ENCODE data around the gene KDM2B.
A peak's percentile ranks its signal among the peaks of the same experiment; 100 is the strongest.
"Not testable (repeated sequence)": the region's sequence is repeated elsewhere in the genome, so short reads cannot be mapped to it uniquely, and the experiment has no call there.

KDM2B gene

DNA sequence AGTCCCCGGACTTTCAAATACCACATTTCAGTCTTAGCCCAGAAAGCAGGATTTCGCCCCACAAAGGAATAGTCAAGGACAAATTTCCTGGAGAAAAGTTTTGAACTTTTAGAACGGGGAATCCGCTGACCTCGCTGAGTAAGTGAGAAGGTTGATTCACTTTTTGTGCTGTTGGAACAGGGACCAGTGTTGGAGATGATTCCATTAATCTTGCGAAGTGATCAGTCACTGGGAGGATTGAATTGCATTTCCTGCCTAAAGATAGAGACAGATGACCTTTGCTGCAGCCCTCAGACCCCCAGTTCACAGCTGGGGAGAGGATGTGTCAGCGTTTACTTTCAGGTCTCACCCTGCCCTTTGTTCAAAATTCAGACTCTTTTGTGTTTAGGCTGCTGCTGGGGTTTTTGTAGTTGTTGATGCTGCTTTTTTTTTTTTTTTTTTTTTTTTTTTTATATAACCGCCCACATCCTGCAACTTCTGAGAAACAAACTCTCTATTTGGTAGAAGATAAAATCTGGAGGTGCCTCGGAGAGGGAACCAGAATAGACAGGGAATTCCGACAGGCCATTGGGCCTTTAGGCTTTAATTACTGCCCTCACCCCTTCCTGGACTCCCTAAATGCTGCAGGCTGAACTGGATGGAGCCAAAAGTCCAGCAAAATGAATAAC is 9.8 kb upstream of the KDM2B start:
- peak overlapping the region in 1 of 2 donors; percentile 30 for H3K4me3 ChIP-seq (replicated peaks in 1 of 2; ENCODE audit: low read depth in 2 of 2, low read length in 2 of 2)
- DNase-seq (ENCODE audit: low read depth in 2 of 2): peak in 1 of 2 donors; percentile 29
- TF ChIP-seq CTCF (IDR thresholded peaks at IDR 0.05; ENCODE audit: low read depth, low read length): no peak

DNA sequence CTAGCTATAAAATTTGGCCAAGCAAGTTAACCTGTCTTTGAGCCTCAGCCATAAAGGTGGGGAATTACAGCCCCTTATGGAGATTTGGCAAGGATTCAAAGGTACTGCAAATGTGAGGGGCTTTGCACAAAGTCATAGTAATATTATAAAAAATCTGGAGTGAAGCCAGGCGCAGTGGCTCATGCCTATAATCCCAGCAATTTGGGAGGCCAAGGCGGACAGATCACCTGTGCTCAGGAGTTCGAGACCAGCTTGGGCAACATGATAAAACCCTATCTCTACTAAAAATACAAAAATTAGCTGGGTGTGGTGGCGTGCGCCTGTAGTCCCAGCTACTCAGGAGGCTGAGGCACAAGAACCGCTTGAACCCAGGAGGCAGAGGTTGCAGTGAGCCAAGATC is 4.1 kb upstream of the KDM2B start:
- not testable (repeated sequence) for DNase-seq (ENCODE audit: low read depth in 2 of 2); H3K4me3 ChIP-seq (replicated peaks in 1 of 2; ENCODE audit: low read depth in 2 of 2, low read length in 2 of 2)

DNA sequence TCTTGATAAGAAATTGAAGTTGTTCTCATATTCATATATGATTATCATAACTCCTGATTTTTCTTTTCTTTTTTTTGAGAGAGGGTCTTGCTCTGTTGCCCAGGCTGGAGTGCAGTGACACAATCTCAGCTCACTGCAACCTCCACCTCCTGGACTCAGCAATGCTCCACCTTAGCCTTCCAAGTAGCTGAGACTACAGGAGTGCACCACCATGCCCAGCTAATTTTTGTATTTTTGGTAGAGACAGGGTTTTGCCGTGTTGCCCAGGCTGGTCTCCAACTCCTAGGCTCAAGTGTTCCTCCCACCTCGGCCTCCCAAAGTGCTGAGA is 2.5 kb upstream of the KDM2B start:
- H3K4me3 ChIP-seq (replicated peaks in 1 of 2; ENCODE audit: low read depth in 2 of 2, low read length in 2 of 2); DNase-seq (ENCODE audit: low read depth in 2 of 2): not testable (repeated sequence)

- H3K4me3 ChIP-seq (replicated peaks in 1 of 2; ENCODE audit: low read depth in 2 of 2, low read length in 2 of 2): no peak overlapping the region
- TF ChIP-seq CTCF (IDR thresholded peaks at IDR 0.05; ENCODE audit: low read depth, low read length): no peak
- DNase-seq (ENCODE audit: low read depth in 2 of 2): peak; percentile 13 to 39
These were observed 1.9 kb upstream of the KDM2B start for GRCh38 chr12:121582583-121583333.

- H3K4me3 ChIP-seq (replicated peaks in 1 of 2; ENCODE audit: low read depth in 2 of 2, low read length in 2 of 2): peak overlapping the region; percentile 63 to 65
- no peak for TF ChIP-seq CTCF (IDR thresholded peaks at IDR 0.05; ENCODE audit: low read depth, low read length)
- peak; percentile 36 to 57 for DNase-seq (ENCODE audit: low read depth in 2 of 2)
These were observed 1.0 kb upstream of the KDM2B start for GRCh38 chr12:121581686-121582429.

DNA sequence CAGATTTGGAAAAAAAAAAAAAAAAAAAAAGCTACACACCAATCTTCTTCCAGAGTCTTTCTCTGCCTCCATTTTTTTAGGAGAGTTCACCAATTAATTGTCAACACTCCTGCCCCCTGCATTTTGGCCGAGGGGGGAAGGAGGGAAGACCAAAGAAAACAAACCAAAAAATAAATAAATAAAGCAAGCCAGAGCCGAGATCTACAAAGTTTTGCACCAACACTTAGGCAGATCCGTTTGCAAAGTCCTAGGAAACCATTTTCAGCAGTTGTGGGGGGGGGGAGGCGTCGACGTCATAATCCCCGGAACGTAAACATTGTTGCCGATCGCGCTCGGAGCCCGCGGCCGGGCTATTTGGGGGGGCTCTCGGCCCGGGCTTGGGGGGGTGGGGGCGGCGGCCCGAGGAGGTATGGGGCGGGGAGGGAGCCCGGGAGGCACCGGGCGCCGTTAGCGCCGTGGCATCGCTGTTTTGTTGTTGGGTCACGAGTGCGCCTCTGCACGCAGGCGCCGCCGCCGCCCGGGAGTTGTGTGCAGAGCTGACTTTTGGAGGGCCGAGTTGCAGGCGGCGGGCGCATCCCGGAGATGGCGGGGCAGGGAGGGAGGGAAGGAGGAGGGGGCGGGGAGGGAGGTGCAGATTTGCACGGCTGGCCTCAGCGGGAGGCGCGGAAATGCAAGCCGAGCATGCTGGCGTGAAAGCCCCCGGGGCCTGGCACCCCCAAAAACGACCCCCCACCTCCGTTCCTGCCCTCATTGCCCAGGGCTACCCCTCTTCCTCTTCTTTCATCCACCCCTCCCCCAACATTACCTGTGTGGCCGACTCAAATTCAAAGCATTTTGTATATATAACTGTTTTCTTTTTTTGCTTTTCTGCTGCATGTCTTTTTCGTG is 598 bp downstream of the KDM2B start:
- H3K4me3 ChIP-seq (replicated peaks in 1 of 2; ENCODE audit: low read depth in 2 of 2, low read length in 2 of 2): peak overlapping the region; percentile 63 to 65
- TF ChIP-seq CTCF (IDR thresholded peaks at IDR 0.05; ENCODE audit: low read depth, low read length): no peak
- peak; percentile 62 to 72 for DNase-seq (ENCODE audit: low read depth in 2 of 2)

DNA sequence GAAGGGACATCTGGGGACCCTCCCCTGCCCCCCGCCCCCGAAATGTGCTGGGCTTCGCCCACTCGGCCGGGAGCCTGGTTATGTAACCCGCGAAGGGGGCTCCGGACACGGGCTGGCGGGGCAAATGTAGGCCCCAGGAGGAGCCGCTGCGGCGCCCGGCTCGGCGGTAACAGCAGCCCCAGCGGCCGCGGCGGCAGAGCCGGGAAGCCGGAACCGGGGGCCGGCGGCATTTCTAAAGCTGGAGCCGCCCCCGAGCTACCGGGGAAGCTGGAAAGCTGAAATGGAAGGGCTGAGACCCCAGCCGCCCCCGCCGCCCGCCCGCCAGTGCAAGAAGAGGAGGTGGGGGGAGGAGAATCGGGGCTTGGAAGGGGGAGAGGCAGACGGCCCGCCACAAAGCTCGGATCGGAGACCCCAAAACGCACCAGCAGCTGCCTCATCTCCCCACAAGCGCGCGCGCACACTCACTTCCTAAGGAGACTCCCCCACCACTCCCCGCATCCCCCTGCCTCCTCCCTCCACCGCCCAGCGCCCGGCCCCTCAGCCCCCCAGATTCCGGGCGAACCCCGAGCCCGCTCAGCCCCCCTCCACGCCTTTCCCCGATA is 1.5 kb downstream of the KDM2B start:
- peak overlapping the region; percentile 63 to 65 for H3K4me3 ChIP-seq (replicated peaks in 1 of 2; ENCODE audit: low read depth in 2 of 2, low read length in 2 of 2)
- TF ChIP-seq CTCF (IDR thresholded peaks at IDR 0.05; ENCODE audit: low read depth, low read length): no peak
- peak; percentile 17 to 24 for DNase-seq (ENCODE audit: low read depth in 2 of 2)

Data from cardiac fibroblast (primary cell).